ENCODE data around the gene CLEC4M. TPM values are rescaled to one million over a fixed set of nuclear protein-coding genes. Genes with fewer than 3 reads are reported as not detected.

The CLEC4M gene
- total and polyA plus RNA-seq, 2 donors = not detected

- no peaks in the 10 kb centered on the region for H3K4me1 ChIP-seq (ENCODE audit: insufficient read depth)
- no peak overlapping the region for H3K27ac ChIP-seq (ENCODE audit: low read depth)
- no peak for DNase-seq (ENCODE audit: extremely low spot score)
Measured at GRCh38 chr19:7733376-7733775, 29.7 kb upstream of the CLEC4M start.

DNA sequence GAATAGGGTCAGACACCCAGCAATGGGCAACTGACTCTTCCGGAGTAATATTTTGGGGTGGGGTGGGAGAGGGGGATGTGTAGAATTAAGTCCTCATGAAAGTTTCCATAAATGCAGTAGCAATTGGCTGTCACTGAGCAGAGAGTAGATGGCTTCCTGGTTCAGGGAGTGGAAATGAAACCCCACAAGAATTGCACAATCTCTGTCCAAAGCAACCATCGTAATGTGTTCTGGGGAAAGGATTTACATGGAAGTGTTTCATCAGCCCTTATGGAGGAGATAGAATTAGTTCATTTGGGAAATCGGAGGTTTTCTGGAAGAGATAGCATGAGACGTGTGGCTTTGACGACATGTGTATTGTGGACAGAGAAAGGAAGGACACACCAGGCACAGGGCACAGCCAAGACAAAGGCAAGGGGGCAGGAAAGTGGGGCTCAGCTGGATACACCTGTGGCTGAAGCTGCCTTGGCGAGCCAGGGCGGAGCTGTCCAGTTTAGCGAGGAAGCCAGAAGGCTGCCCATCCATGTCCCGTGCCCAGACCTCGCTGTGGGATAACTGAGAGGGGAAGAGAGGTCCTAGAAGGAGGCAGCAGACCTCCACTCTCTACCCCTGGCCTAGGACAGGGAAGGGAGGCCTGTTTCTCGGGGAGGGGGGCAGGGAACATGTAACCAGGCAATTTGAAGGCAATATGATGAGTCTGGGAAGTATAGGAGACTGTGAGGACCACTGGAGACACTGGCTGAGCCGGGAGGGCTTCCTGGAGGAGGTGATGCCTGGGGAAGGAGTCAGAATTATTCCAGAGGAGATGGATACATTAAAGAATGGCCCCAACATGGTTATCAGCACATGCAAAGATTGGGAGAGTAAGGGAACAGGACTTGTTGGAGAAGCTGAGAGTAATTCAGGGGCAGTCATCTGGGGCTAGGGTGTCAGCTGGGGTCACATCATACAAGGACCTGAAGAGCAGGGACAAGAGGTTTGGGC is 28.5 kb upstream of the CLEC4M start:
- Histone ChIP-seq H3K4me3 (ENCODE audit: low read depth, low read length) (no peak overlapping the region), H3K27ac (ENCODE audit: low read depth) (no peak overlapping the region), H3K4me1 (ENCODE audit: insufficient read depth) (no peaks in the 10 kb centered on the region), H3K36me3 (ENCODE audit: insufficient read depth) (no peaks in the 10 kb centered on the region)
- 51% methylated on average over 12 of the region's 12 CpGs for WGBS
- no peak for DNase-seq (ENCODE audit: extremely low spot score)

More at GRCh38 chr19:7733376-7733775, 29.7 kb upstream of the CLEC4M start:
- Histone ChIP-seq H3K4me3 (ENCODE audit: low read depth, low read length) (no peak overlapping the region), H3K36me3 (ENCODE audit: insufficient read depth) (no peaks in the 10 kb centered on the region)
- WGBS = 71% methylated on average over 6 of the region's 6 CpGs

GRCh38 chr19:7736148-7736547 is 26.9 kb upstream of the CLEC4M start:
- no peaks in the 10 kb centered on the region for H3K4me1 ChIP-seq (ENCODE audit: insufficient read depth)
- WGBS = 41% methylated on average over 1 of the region's 1 CpG
- no peak for DNase-seq (ENCODE audit: extremely low spot score)
- no peak overlapping the region for H3K27ac ChIP-seq (ENCODE audit: low read depth)
- no peak overlapping the region for H3K4me3 ChIP-seq (ENCODE audit: low read depth, low read length)
- H3K36me3 ChIP-seq (ENCODE audit: insufficient read depth) = no peaks in the 10 kb centered on the region

GRCh38 chr19:7737215-7737614 is 25.8 kb upstream of the CLEC4M start:
- Histone ChIP-seq H3K4me1 (ENCODE audit: insufficient read depth) (no peaks in the 10 kb centered on the region), H3K36me3 (ENCODE audit: insufficient read depth) (no peaks in the 10 kb centered on the region), H3K4me3 (ENCODE audit: low read depth, low read length) (no peak overlapping the region), H3K27ac (ENCODE audit: low read depth) (no peak overlapping the region)
- WGBS = 78% methylated on average over 11 of the region's 11 CpGs
- no peak for DNase-seq (ENCODE audit: extremely low spot score)

DNA sequence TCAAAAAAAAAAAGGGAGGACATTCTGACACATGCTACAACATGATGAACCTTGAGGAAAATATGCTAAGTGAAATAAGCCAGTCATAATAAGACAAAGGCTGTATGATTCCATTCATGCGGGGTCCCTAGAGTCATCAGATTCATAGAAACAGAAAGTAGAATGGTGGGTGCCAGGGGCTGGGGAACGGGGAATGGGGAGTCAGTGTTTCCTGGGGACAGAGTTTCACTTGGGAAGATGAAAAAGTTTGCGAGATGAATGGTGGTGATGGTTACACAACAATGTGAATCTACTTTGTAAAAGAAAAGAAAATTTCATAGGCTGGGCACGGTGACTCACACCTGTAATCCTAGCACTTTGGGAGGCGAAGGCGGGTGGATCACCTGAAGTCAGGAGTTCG is 25.0 kb upstream of the CLEC4M start:
- WGBS = 82% methylated on average over 7 of the region's 7 CpGs
- no peak for DNase-seq (ENCODE audit: extremely low spot score)
- no peak overlapping the region for H3K4me3 ChIP-seq (ENCODE audit: low read depth, low read length)
- H3K36me3 ChIP-seq (ENCODE audit: insufficient read depth) = no peaks in the 10 kb centered on the region
- no peaks in the 10 kb centered on the region for H3K4me1 ChIP-seq (ENCODE audit: insufficient read depth)
- H3K27ac ChIP-seq (ENCODE audit: low read depth) = no peak overlapping the region

DNA sequence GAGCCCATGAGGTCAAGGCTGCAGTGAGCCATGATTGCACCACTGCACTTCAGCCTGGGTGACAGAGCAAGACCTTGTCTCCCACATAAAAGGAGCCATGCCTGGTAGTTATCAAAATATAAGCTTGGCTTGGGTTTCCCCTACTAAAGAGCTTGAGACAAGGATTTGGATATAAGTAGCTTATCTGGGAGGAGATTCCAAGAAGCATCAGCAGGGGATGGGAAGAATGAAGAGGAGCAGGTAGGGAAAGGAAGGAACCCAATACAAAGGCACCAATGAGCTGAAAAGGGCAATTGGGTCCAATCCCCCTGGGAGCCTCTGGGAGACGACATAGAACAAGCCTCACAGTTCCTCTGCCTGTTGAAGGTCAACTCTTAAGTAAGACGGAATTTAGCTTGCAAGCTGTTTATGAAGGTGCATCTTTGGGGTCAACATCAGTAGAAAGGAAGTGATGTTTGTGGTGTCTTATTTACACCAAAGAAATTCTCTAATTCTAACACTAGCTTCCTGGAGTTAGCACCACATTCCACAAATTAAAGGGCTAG is 23.8 kb upstream of the CLEC4M start:
- DNase-seq (ENCODE audit: extremely low spot score) = no peak
- no peaks in the 10 kb centered on the region for H3K36me3 ChIP-seq (ENCODE audit: insufficient read depth)
- 41% methylated on average over 2 of the region's 2 CpGs for WGBS
- H3K27ac ChIP-seq (ENCODE audit: low read depth) = no peak overlapping the region
- no peak overlapping the region for H3K4me3 ChIP-seq (ENCODE audit: low read depth, low read length)
- H3K4me1 ChIP-seq (ENCODE audit: insufficient read depth) = no peaks in the 10 kb centered on the region

DNA sequence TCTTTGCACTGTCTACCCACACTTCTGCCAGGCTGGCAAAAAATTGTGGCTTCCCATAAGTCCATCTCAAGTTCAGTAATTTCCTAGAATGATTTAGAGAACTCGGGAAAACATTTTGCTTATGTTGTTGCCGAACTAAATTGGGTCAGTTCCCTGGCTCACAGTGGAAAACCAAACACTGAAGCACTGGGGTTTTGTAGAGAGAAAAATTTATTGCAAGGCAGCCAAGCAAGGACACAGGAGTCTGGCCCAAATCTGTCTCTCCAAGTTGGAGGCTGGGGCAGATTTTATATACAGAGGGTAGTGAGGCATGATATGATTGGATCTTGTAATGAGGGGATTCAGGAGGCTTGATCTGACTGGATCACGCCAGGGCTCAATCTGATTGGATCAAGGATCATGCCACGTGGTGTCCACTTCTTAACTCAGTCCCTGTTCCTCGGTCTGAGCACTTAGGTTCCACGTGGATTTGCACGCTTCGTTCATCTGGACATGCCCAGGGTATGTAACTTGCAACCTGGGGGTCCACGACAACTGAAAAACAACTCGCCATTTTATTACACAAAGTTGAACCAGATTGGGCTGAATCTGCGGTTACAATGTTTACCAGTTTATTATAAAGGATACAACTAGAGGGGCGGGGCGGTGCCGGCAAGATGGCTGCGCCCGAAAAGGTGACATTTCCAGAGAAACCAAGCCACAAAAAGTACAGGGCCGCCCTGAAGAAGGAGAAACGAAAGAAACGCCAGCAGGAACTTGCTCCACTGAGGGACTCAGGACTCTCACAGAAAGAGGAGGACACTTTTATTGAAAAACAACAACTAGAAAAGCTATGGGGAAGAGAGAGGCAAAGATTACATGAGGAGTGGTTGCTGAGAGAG is 23.0 kb upstream of the CLEC4M start:
- Histone ChIP-seq H3K27ac (ENCODE audit: low read depth) (no peak overlapping the region), H3K4me3 (ENCODE audit: low read depth, low read length) (no peak overlapping the region), H3K4me1 (ENCODE audit: insufficient read depth) (no peaks in the 10 kb centered on the region), H3K36me3 (ENCODE audit: insufficient read depth) (no peaks in the 10 kb centered on the region)
- WGBS = 80% methylated on average over 19 of the region's 19 CpGs
- no peak for DNase-seq (ENCODE audit: extremely low spot score)

DNA sequence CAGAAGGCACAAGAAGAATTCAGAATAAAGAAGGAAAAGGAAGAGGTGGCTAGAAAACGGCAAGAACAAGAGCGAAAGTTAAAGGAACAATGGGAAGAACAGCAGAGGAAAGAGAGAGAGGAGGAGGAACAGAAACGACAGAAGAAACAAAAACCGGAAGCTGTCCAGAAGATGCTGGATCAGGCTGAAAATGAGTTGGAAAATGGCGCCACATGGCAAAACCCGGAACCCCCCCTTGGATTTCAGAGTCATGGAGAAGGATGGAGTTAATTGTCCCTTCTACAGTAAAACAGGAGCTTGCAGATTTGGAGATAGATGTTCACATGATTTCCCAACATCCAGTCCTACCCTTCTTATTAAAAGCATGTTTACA is 22.4 kb upstream of the CLEC4M start:
- Histone ChIP-seq H3K27ac (ENCODE audit: low read depth) (no peak overlapping the region), H3K4me1 (ENCODE audit: insufficient read depth) (no peaks in the 10 kb centered on the region), H3K36me3 (ENCODE audit: insufficient read depth) (no peaks in the 10 kb centered on the region), H3K4me3 (ENCODE audit: low read depth, low read length) (no peak overlapping the region)
- 84% methylated on average over 6 of the region's 6 CpGs for WGBS
- DNase-seq (ENCODE audit: extremely low spot score) = no peak

DNA sequence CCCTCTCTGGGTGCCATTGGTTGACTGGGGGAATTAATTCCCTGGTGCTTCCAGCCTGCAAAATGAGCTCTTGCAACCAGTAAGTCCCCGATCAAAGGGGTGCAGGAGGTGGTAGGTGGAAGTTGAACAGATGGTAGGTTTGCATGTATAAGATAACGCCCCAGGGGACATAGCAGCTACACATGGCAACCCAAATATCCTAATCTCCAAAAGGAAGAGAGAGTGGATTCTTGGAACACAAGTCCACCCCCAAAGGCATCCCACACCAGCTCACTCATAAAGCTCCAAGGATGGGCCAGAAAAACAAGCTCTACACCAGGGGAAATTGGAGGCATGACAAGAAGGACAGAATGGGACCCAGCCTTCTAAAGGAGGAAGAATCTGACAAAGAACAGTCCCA is 20.5 kb upstream of the CLEC4M start:
- 74% methylated on average over 2 of the region's 2 CpGs for WGBS
- Histone ChIP-seq H3K4me1 (ENCODE audit: insufficient read depth) (no peaks in the 10 kb centered on the region), H3K27ac (ENCODE audit: low read depth) (no peak overlapping the region), H3K4me3 (ENCODE audit: low read depth, low read length) (no peak overlapping the region), H3K36me3 (ENCODE audit: insufficient read depth) (no peaks in the 10 kb centered on the region)
- DNase-seq (ENCODE audit: extremely low spot score) = no peak

DNA sequence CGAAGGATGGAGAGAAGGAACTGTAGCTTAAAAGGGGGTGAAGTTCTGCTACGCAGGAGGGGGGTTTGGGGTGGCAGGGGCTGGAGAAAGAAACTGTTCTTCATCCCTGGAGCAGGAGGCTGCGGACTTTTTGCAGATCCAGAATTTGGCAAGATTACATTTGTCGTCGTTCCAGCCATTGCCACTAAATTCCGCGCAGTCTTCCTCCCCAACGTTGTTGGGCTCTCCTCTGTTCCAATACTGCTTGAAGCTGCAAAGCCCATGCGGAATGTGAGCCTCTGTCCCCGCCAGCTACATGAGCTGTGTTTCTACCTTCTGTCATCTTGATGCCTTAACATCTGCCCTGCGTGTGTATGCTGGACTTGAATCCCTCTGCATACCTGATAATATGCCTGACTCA is 20.1 kb upstream of the CLEC4M start:
- Histone ChIP-seq H3K36me3 (ENCODE audit: insufficient read depth) (no peaks in the 10 kb centered on the region), H3K4me3 (ENCODE audit: low read depth, low read length) (no peak overlapping the region), H3K27ac (ENCODE audit: low read depth) (no peak overlapping the region), H3K4me1 (ENCODE audit: insufficient read depth) (no peaks in the 10 kb centered on the region)
- DNase-seq (ENCODE audit: extremely low spot score) = no peak
- whole genome bisulfite sequencing = 65% methylated on average over 11 of the region's 11 CpGs

- 68% methylated on average over 2 of the region's 2 CpGs for WGBS
- Histone ChIP-seq H3K4me1 (ENCODE audit: insufficient read depth) (no peaks in the 10 kb centered on the region), H3K27ac (ENCODE audit: low read depth) (no peak overlapping the region), H3K4me3 (ENCODE audit: low read depth, low read length) (no peak overlapping the region), H3K36me3 (ENCODE audit: insufficient read depth) (no peaks in the 10 kb centered on the region)
- no peak for DNase-seq (ENCODE audit: extremely low spot score)
Measured at GRCh38 chr19:7743425-7743841, 19.6 kb upstream of the CLEC4M start.

GRCh38 chr19:7744199-7744786 is 18.8 kb upstream of the CLEC4M start:
- Histone ChIP-seq H3K36me3 (ENCODE audit: insufficient read depth) (no peaks in the 10 kb centered on the region), H3K4me3 (ENCODE audit: low read depth, low read length) (no peak overlapping the region), H3K4me1 (ENCODE audit: insufficient read depth) (no peaks in the 10 kb centered on the region), H3K27ac (ENCODE audit: low read depth) (no peak overlapping the region)
- WGBS = 56% methylated on average over 5 of the region's 5 CpGs
- DNase-seq (ENCODE audit: extremely low spot score) = no peak

DNA sequence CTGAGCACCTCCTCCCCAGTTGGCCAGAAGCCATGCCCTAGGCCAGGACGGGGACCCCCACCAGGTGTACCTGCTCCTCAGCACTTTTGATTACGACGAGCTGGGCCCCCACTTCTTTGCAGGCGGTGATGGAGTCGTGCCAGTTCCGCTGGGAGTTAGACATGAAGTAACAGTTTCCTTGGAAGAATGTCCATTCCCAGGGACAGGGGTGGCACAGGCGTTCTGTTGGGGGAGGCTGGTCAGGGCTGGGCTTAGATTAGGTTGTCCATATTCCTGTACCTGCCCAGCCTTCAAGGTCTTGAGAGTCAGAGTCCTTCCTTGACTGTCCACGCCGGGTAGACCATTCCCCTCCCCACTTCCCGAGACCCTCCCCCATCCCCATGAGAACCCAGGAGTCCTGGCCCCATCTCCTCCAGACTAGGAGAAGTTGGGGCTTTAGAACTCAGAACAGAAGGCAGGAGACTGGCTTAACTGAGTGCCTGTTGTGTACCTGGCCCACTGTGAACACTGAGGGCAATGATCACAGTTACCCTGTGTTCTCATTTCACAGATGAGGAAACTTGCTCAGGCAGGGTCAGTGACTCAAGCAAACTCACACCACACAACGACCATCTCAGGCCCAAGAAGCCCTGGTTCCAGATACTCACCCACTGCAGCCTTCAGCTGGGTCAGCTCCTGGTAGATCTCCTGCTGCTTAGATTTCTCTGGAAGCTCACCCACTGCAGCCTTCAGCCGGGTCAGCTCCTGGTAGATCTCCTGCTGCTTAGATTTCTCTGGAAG is 18.0 kb upstream of the CLEC4M start:
- no peaks in the 10 kb centered on the region for H3K36me3 ChIP-seq (ENCODE audit: insufficient read depth)
- no peak overlapping the region for H3K4me3 ChIP-seq (ENCODE audit: low read depth, low read length)
- no peak for DNase-seq (ENCODE audit: extremely low spot score)
- no peaks in the 10 kb centered on the region for H3K4me1 ChIP-seq (ENCODE audit: insufficient read depth)
- 70% methylated on average over 12 of the region's 12 CpGs for WGBS
- H3K27ac ChIP-seq (ENCODE audit: low read depth) = no peak overlapping the region
